Mesendoderm (in vitro differentiated cells): ENCODE results near the gene NHP2.

Source experiments
- DNase-seq: peaks from one replicate; pipeline ENCODE4 v3.0.0; 2013
- H2AK5ac ChIP-seq: 2 replicates; pipeline ENCODE4 v1.6.1; 2013; ENCODE audit warnings: low read length, inconsistent platforms
- H2BK120ac ChIP-seq: 2 replicates; pipeline ENCODE4 v1.6.1; 2013; ENCODE audit warnings: low read depth, mild to moderate bottlenecking, low read length, moderate library complexity, mixed read lengths
- H2BK15ac ChIP-seq: replicated peaks from 2 replicates; pipeline ENCODE4 v1.6.1; 2013; ENCODE audit warnings: low read depth, mild to moderate bottlenecking, moderate library complexity
- H2BK5ac ChIP-seq: 2 replicates; pipeline ENCODE4 v1.6.1; 2013; ENCODE audit warnings: low read length, inconsistent platforms
- H3K18ac ChIP-seq: 2 replicates; pipeline ENCODE4 v1.6.1; 2013; ENCODE audit warnings: mild to moderate bottlenecking, low read length, mixed read lengths
- H3K23ac ChIP-seq: one replicate; pipeline ENCODE4 v1.6.1; 2013; ENCODE audit warnings: low read length
- H3K27ac ChIP-seq: 2 replicates; pipeline ENCODE4 v1.5.1; 2013; ENCODE audit warnings: low read depth, mild to moderate bottlenecking, inconsistent platforms, low read length, moderate library complexity
- H3K27me3 ChIP-seq: 2 replicates; pipeline ENCODE4 v1.6.1; 2013; ENCODE audit warnings: low read length, control low read depth, mild to moderate bottlenecking, inconsistent platforms; ENCODE audit not compliant: insufficient read depth, poor library complexity
- H3K36me3 ChIP-seq: 2 replicates; pipeline ENCODE4 v1.6.1; 2013; ENCODE audit warnings: low read length, inconsistent platforms; ENCODE audit not compliant: control insufficient read depth, insufficient read depth
- H3K4ac ChIP-seq: one replicate; pipeline ENCODE4 v1.6.1; 2013; ENCODE audit warnings: low read depth, mild to moderate bottlenecking, low read length, moderate library complexity
- H3K4me1 ChIP-seq: 2 replicates; pipeline ENCODE4 v1.6.1; 2013; ENCODE audit warnings: low read depth, low read length, inconsistent platforms; ENCODE audit not compliant: control insufficient read depth
- H3K4me2 ChIP-seq: 2 replicates; pipeline ENCODE4 v1.6.1; 2013; ENCODE audit warnings: low read length
- H3K4me3 ChIP-seq: 2 replicates; pipeline ENCODE4 v1.5.1; 2013; ENCODE audit warnings: mild to moderate bottlenecking, low read length
- H3K56ac ChIP-seq: one replicate; pipeline ENCODE4 v1.6.1; 2013; ENCODE audit warnings: low read length
- H3K79me1 ChIP-seq: 2 replicates; pipeline ENCODE4 v1.6.1; 2013; ENCODE audit warnings: low read length, inconsistent platforms
- H3K79me2 ChIP-seq: 2 replicates; pipeline ENCODE4 v1.6.1; 2013; ENCODE audit warnings: mild to moderate bottlenecking, low read length; ENCODE audit not compliant: control insufficient read depth, insufficient read depth
- H3K9ac ChIP-seq: 2 replicates; pipeline ENCODE4 v1.6.1; 2013; ENCODE audit warnings: low read length, inconsistent platforms
- H4K5ac ChIP-seq: one replicate; pipeline ENCODE4 v1.6.1; 2013; ENCODE audit warnings: low read length
- H4K8ac ChIP-seq: one replicate; pipeline ENCODE4 v1.6.1; 2013; ENCODE audit warnings: low read depth, mild to moderate bottlenecking, control low read depth, low read length, moderate library complexity
- WGBS: extraction: QIAGEN DNeasy Blood & Tissue Kit; methylation state at CpG from one replicate; pipeline ENCODE4 v1.1.7; 2013; ENCODE audit warnings: low lambda C conversion rate, missing lambda C conversion rate; ENCODE audit not compliant: insufficient coverage; ENCODE audit errors: extremely low coverage; 5-methylcytosine and 5-hydroxymethylcytosine counted together

The NHP2 gene

GRCh38 chr5:178192787-178193186, 39.1 kb upstream of the NHP2 start:
- Histone ChIP-seq H3K79me1 (no peaks in the 10 kb centered on the region), H3K56ac (no peak overlapping the region), H3K79me2 (no peaks in the 10 kb centered on the region)

GRCh38 chr5:178192244-178192643, 38.6 kb upstream of the NHP2 start:
- Histone ChIP-seq H3K4me3 (no peak overlapping the region), H3K9ac (no peak overlapping the region)
- WGBS, result no CpG with 5 or more reads among the region's 2 CpGs

More at GRCh38 chr5:178192787-178193186, 39.1 kb upstream of the NHP2 start:
- Histone ChIP-seq H3K18ac (no peak overlapping the region), H2AK5ac (no peak overlapping the region), H4K8ac (no peak overlapping the region), H2BK5ac (no peak overlapping the region), H3K9ac (no peak overlapping the region), H3K27ac (no peak overlapping the region), H3K36me3 (no peaks in the 10 kb centered on the region), H3K4me1 (no peaks in the 10 kb centered on the region), H3K4ac (no peak overlapping the region), H2BK15ac (no peak overlapping the region), H3K4me3 (no peak overlapping the region), H3K27me3 (no peaks in the 10 kb centered on the region), H4K5ac (no peak overlapping the region), H3K4me2 (no peak overlapping the region), H2BK120ac (no peak overlapping the region), H3K23ac (no peak overlapping the region)
- WGBS, result no CpG with 5 or more reads among the region's 7 CpGs
- DNase-seq, result no peak

GRCh38 chr5:178191661-178192060, 38.0 kb upstream of the NHP2 start:
- Histone ChIP-seq H3K4ac (no peak overlapping the region), H3K27me3 (no peaks in the 10 kb centered on the region), H3K79me2 (no peaks in the 10 kb centered on the region), H3K79me1 (no peaks in the 10 kb centered on the region), H2BK15ac (no peak overlapping the region), H3K27ac (no peak overlapping the region), H3K4me1 (no peaks in the 10 kb centered on the region), H4K5ac (no peak overlapping the region), H4K8ac (no peak overlapping the region), H2BK5ac (no peak overlapping the region), H2BK120ac (no peak overlapping the region), H3K18ac (no peak overlapping the region), H3K56ac (no peak overlapping the region), H3K9ac (no peak overlapping the region), H2AK5ac (no peak overlapping the region), H3K4me2 (no peak overlapping the region), H3K4me3 (no peak overlapping the region), H3K36me3 (no peaks in the 10 kb centered on the region), H3K23ac (no peak overlapping the region)
- WGBS, result no CpG with 5 or more reads among the region's 4 CpGs
- no peak for DNase-seq

More at GRCh38 chr5:178192244-178192643, 38.6 kb upstream of the NHP2 start:
- Histone ChIP-seq H3K36me3 (no peaks in the 10 kb centered on the region), H3K79me1 (no peaks in the 10 kb centered on the region), H3K23ac (no peak overlapping the region), H3K27me3 (no peaks in the 10 kb centered on the region), H3K18ac (no peak overlapping the region), H4K8ac (no peak overlapping the region), H3K4me1 (no peaks in the 10 kb centered on the region), H3K4ac (no peak overlapping the region), H2BK5ac (no peak overlapping the region), H4K5ac (no peak overlapping the region), H2BK15ac (no peak overlapping the region), H3K56ac (no peak overlapping the region), H3K27ac (no peak overlapping the region), H3K4me2 (no peak overlapping the region), H2AK5ac (no peak overlapping the region), H2BK120ac (no peak overlapping the region), H3K79me2 (no peaks in the 10 kb centered on the region)
- DNase-seq, result no peak

GRCh38 chr5:178189433-178189832, 35.7 kb upstream of the NHP2 start:
- no CpG with 5 or more reads among the region's 2 CpGs for WGBS

GRCh38 chr5:178187014-178187413, 33.3 kb upstream of the NHP2 start, which contains the start of gene GMCL2:
Gene GMCL2 (minus strand): TSS chr5:178187371. CDS start chr5:178187299, 72 bp downstream.
- Histone ChIP-seq H2BK120ac (no peak within 1 kb of the TSS), H3K23ac (no peak within 1 kb of the TSS), H2BK15ac (no peak within 1 kb of the TSS), H3K27me3 (no peaks in the 10 kb centered on the region), H3K4ac (no peak within 1 kb of the TSS), H4K5ac (no peak within 1 kb of the TSS), H3K4me2 (no peak within 1 kb of the TSS), H3K4me3 (no peak within 1 kb of the TSS), H3K36me3 (no peaks in the 10 kb centered on the region), H2BK5ac (no peak within 1 kb of the TSS), H3K27ac (no peak within 1 kb of the TSS), H2AK5ac (no peak within 1 kb of the TSS), H4K8ac (no peak within 1 kb of the TSS), H3K79me1 (no peaks in the 10 kb centered on the region), H3K4me1 (peaks cover 3% of the 10 kb centered on the region), H3K18ac (no peak within 1 kb of the TSS), H3K9ac (no peak within 1 kb of the TSS), H3K79me2 (no peaks in the 10 kb centered on the region), H3K56ac (no peak within 1 kb of the TSS)
- DNase-seq, result no peak
- no CpG with 5 or more reads among the region's 27 CpGs for WGBS

More at GRCh38 chr5:178189433-178189832, 35.7 kb upstream of the NHP2 start:
- Histone ChIP-seq H3K9ac (no peak overlapping the region), H4K5ac (no peak overlapping the region), H3K4me1 (no peaks in the 10 kb centered on the region), H3K56ac (no peak overlapping the region), H2AK5ac (no peak overlapping the region), H2BK15ac (no peak overlapping the region), H3K4me2 (no peak overlapping the region), H2BK5ac (no peak overlapping the region), H3K79me2 (no peaks in the 10 kb centered on the region), H3K36me3 (no peaks in the 10 kb centered on the region), H3K18ac (no peak overlapping the region), H3K27ac (no peak overlapping the region), H3K79me1 (no peaks in the 10 kb centered on the region), H3K23ac (no peak overlapping the region), H3K4me3 (no peak overlapping the region), H3K4ac (no peak overlapping the region), H4K8ac (no peak overlapping the region), H3K27me3 (no peaks in the 10 kb centered on the region), H2BK120ac (no peak overlapping the region)
- no peak for DNase-seq

- DNase-seq, result no peak
- Histone ChIP-seq H3K9ac (no peak overlapping the region), H3K27ac (no peak overlapping the region), H3K79me1 (no peaks in the 10 kb centered on the region), H3K56ac (no peak overlapping the region), H2BK5ac (no peak overlapping the region), H3K4me1 (peaks cover 5% of the 10 kb centered on the region), H4K5ac (no peak overlapping the region), H3K18ac (no peak overlapping the region), H2BK120ac (no peak overlapping the region), H2BK15ac (no peak overlapping the region), H3K4me3 (no peak overlapping the region), H3K4me2 (no peak overlapping the region), H3K79me2 (no peaks in the 10 kb centered on the region), H3K36me3 (no peaks in the 10 kb centered on the region), H3K4ac (no peak overlapping the region), H4K8ac (no peak overlapping the region), H3K27me3 (no peaks in the 10 kb centered on the region), H2AK5ac (no peak overlapping the region), H3K23ac (no peak overlapping the region)
- WGBS, result no CpG with 5 or more reads among the region's 6 CpGs
These were observed 32.7 kb upstream of the NHP2 start for GRCh38 chr5:178186427-178186826.
